Fibroblast of lung (primary cell): Measurements from ENCODE around the gene ZGRF1.

Source experiments
- CTCF ChIP-seq, 2 donors: IDR thresholded peaks in 1 of 2; conservative IDR thresholded peaks in 1 of 2; 1 replicate in 1 of 2; 2 replicates in 1 of 2; pipeline ENCODE4 v1.5.1; 2011 to 2012; ENCODE audit warnings: low read length in 2 of 2, control low read depth in 1 of 2, inconsistent platforms in 1 of 2, low read depth in 1 of 2, mild to moderate bottlenecking in 1 of 2
- EZH2 ChIP-seq: IDR thresholded peaks from 2 replicates; pipeline ENCODE4 v1.5.1; 2012; ENCODE audit warnings: low read length, control low read depth, mild to moderate bottlenecking; ENCODE audit errors: missing control alignments

GRCh38 chr4:112540695-112541094 is 96.0 kb downstream of the ZGRF1 start:
- no peak for TF ChIP-seq EZH2
- TF ChIP-seq CTCF (conservative IDR thresholded peaks at IDR 0.05 in 1 of 2, IDR thresholded peaks at IDR 0.05 in 1 of 2; ENCODE audit: low read depth in 1 of 2, low read length in 2 of 2) = no peak
